HTR-8/SVneo (cell line): ENCODE data around the gene NEDD4L.

Experiments used
- DNase-seq: peaks from one replicate; pipeline ENCODE4 v3.0.0; 2011; ENCODE audit warnings: low spot score, mixed read lengths; ENCODE audit not compliant: insufficient read length
- FAIRE-seq: peaks from 2 replicates; lab custom pipeline; 2011; peaks lifted over from hg19 to GRCh38; lab: Jason Lieb, UNC

NEDD4L gene

GRCh38 chr18:58221060-58221725, 177.2 kb downstream of the NEDD4L start:
- FAIRE-seq (peak; percentile 38), DNase-seq (peak; percentile 75)

GRCh38 chr18:58222432-58223125, 178.6 kb downstream of the NEDD4L start:
- no peak for DNase-seq
- no peak for FAIRE-seq

- DNase-seq = peak; percentile 79
- peak; percentile 42 for FAIRE-seq
These were observed 179.8 kb downstream of the NEDD4L start for GRCh38 chr18:58223717-58224424.

GRCh38 chr18:58224425-58224750, 180.4 kb downstream of the NEDD4L start:
- no peak for FAIRE-seq
- no peak for DNase-seq

GRCh38 chr18:58225101-58225500, 181.1 kb downstream of the NEDD4L start:
- DNase-seq (no peak), FAIRE-seq (no peak)

- DNase-seq = no peak
- no peak for FAIRE-seq
These were observed 182.4 kb downstream of the NEDD4L start for GRCh38 chr18:58226429-58226828.

- FAIRE-seq (no peak), DNase-seq (no peak)
These were observed 183.4 kb downstream of the NEDD4L start for GRCh38 chr18:58227361-58227930.

GRCh38 chr18:58228176-58228575, 184.2 kb downstream of the NEDD4L start:
- FAIRE-seq (no peak), DNase-seq (no peak)

- FAIRE-seq = no peak
These were observed 184.7 kb downstream of the NEDD4L start for GRCh38 chr18:58228762-58229161.

GRCh38 chr18:58229162-58229561, 185.1 kb downstream of the NEDD4L start:
- no peak for DNase-seq

More at GRCh38 chr18:58228762-58229161, 184.7 kb downstream of the NEDD4L start:
- DNase-seq = no peak

GRCh38 chr18:58230438-58231179, 186.6 kb downstream of the NEDD4L start:
- FAIRE-seq = peak; percentile 23
- DNase-seq = no peak

More at GRCh38 chr18:58229162-58229561, 185.1 kb downstream of the NEDD4L start:
- no peak for FAIRE-seq

- DNase-seq = no peak
- FAIRE-seq = no peak
These were observed 187.9 kb downstream of the NEDD4L start for GRCh38 chr18:58231930-58232329.

GRCh38 chr18:58232668-58233067, 188.6 kb downstream of the NEDD4L start:
- DNase-seq = no peak
- FAIRE-seq = no peak

GRCh38 chr18:58234359-58234741, 190.3 kb downstream of the NEDD4L start:
- FAIRE-seq (no peak), DNase-seq (no peak)

- no peak for DNase-seq
- FAIRE-seq = peak; percentile 33
These were observed 191.0 kb downstream of the NEDD4L start for GRCh38 chr18:58235001-58235436.

GRCh38 chr18:58239879-58240278, 195.9 kb downstream of the NEDD4L start:
- no peak for FAIRE-seq

GRCh38 chr18:58241026-58241679, 197.1 kb downstream of the NEDD4L start:
- no peak for FAIRE-seq
- no peak for DNase-seq

More at GRCh38 chr18:58239879-58240278, 195.9 kb downstream of the NEDD4L start:
- no peak for DNase-seq

GRCh38 chr18:58241877-58242276, 197.9 kb downstream of the NEDD4L start:
- no peak for FAIRE-seq
- DNase-seq = no peak

GRCh38 chr18:58242435-58242834, 198.4 kb downstream of the NEDD4L start:
- FAIRE-seq (no peak), DNase-seq (no peak)

- FAIRE-seq (no peak), DNase-seq (no peak)
These were observed 198.9 kb downstream of the NEDD4L start for GRCh38 chr18:58242968-58243367.
